ENCODE data around the gene CERS6.

The CERS6 gene

GRCh38 chr2:168801961-168802858 lies 346.1 kb downstream of the CERS6 start, which contains the start of gene NOSTRIN:
Gene NOSTRIN, plus strand, starts transcription at chr2:168802637. Its CDS starts 10 bp downstream, at chr2:168802647.
- peak; percentile 34 for DNase-seq (ENCODE audit: low read depth)

GRCh38 chr2:168802859-168803725 lies 347.0 kb downstream of the CERS6 start:
- DNase-seq (ENCODE audit: low read depth) = no peak

- DNase-seq (ENCODE audit: low read depth) = no peak
Observed at GRCh38 chr2:168804214-168804613, 348.1 kb downstream of the CERS6 start.

GRCh38 chr2:168805615-168806014 lies 349.5 kb downstream of the CERS6 start:
- DNase-seq (ENCODE audit: low read depth) = no peak

GRCh38 chr2:168809537-168809936 lies 353.5 kb downstream of the CERS6 start:
- DNase-seq (ENCODE audit: low read depth) = no peak

- DNase-seq (ENCODE audit: low read depth) = no peak
Observed at GRCh38 chr2:168810235-168810634, 354.2 kb downstream of the CERS6 start.

GRCh38 chr2:168811696-168812095 lies 355.6 kb downstream of the CERS6 start:
- DNase-seq (ENCODE audit: low read depth) = no peak

GRCh38 chr2:168814046-168814445 lies 358.0 kb downstream of the CERS6 start:
- peak; percentile 27 for DNase-seq (ENCODE audit: low read depth)

GRCh38 chr2:168814939-168815907 lies 359.2 kb downstream of the CERS6 start:
- no peak for DNase-seq (ENCODE audit: low read depth)

- DNase-seq (ENCODE audit: low read depth) = peak; percentile 94
Observed at GRCh38 chr2:168816369-168816768, 360.3 kb downstream of the CERS6 start.

- no peak for DNase-seq (ENCODE audit: low read depth)
Observed at GRCh38 chr2:168819050-168819715, 363.1 kb downstream of the CERS6 start.

- DNase-seq (ENCODE audit: low read depth) = no peak
Observed at GRCh38 chr2:168819829-168820489, 363.9 kb downstream of the CERS6 start.

GRCh38 chr2:168821577-168821976 lies 365.5 kb downstream of the CERS6 start:
- no peak for DNase-seq (ENCODE audit: low read depth)

- DNase-seq (ENCODE audit: low read depth) = no peak
Observed at GRCh38 chr2:168821992-168822391, 365.9 kb downstream of the CERS6 start.

Data from iris pigment epithelial cell (primary cell).